GM18867 (cell line): ENCODE data around the gene GPC5.
"Not testable (repeated sequence)": the region's sequence is repeated elsewhere in the genome, so short reads cannot be mapped to it uniquely, and the experiment has no call there.

ENCODE experiments used
- ATAC-seq: cut with Tn5 transposase; IDR thresholded peaks from one replicate; pipeline ENCODE4 v1.9.1; 2021; ENCODE audit warnings: mild to moderate bottlenecking, moderate library complexity; ENCODE audit not compliant: unreplicated experiment

GPC5 gene

DNA sequence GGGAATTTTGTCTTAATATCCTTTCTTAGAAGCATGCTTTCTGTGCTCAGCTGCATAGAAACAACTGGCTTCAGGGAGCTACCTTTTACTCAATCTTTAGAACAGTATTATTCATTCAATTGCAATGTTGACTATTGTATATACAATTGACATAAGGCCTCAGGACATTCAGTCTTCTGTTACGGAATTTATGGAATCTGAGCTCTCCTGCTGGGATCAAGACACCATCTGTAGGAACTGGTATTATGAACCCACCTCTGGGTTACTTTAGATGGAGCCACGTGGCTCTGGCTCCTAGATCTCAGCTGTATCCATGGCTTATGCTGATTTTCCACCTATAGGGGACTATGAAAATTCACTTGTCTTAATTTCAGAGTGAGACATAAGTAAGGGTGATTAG lies 1112.0 kb downstream of the GPC5 start:
- no peak for ATAC-seq

- ATAC-seq: no peak
These were observed 1114.4 kb downstream of the GPC5 start for GRCh38 chr13:92512852-92513251.

DNA sequence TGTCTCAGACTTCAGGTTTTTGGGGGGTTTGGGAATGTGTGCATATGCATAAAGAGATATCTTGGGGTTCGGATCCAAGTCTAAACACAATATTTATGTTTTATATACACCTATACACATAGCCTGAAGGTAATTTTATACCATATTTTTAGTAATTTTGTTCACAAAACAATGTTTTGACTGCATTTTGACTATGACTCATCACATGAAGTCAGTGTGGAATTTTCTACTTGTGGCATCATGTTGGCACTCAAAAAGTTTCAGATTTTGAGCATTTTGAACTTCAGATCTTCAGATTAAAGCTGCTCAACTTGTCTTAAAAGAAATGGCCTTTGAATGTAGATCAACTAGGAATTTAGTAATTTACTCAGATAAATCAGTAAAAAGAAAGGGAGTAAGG lies 1115.3 kb downstream of the GPC5 start:
- no peak for ATAC-seq

DNA sequence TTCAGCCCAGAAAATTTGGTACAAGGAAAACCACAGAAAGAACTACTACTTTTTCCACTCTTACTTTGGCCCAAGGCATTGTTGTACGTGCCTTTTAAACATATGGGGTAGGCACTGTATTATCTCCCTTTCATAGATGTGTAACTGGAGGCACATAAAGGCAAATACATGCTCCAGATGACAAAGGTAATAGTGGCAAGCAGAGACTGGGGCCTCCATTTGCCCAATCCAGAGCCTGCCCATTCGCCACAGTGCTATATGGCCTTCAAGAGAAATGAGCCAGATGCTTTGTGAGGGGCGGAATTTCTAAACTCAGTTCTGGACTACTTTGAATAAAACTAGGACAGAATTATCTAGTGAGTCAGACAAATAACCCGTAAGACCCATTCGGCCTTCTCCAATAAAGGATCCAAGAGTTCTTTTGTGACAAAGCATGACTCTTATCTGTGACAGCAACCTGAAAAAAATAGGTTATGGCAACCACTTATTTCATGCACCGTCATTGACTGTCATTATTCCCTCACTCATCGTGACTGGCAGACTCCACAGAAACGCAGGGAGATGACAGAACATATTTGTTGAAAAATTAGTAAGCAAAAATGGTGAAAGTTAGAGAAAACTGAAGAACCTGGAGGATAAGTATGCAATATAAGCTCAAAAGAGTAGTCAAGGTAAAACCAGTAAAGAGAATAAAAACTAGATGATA lies 1116.2 kb downstream of the GPC5 start:
- ATAC-seq: no peak

DNA sequence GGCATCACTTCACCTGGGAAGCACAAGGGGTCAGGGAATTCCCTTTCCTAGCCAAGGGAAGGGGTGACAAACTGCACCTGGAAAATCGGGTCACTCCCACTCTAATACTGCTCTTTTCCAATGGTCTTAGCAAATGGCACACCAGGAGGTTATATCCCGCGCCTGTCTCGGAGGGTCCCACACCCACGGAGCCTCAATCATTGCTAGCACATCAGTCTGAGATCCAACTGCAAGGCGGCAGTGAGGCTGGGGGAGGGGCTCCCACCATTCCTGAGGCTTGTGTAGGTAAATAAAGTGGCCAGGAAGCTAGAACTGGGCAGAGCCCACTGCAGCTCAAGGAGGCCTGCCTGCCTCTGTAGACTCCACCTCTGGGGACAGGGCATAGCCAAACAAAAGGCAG lies 1118.5 kb downstream of the GPC5 start:
- ATAC-seq: not testable (repeated sequence)

- not testable (repeated sequence) for ATAC-seq
These were observed 1120.2 kb downstream of the GPC5 start for GRCh38 chr13:92518622-92519021.

- ATAC-seq: no peak
These were observed 1131.9 kb downstream of the GPC5 start for GRCh38 chr13:92530364-92530763.

- no peak for ATAC-seq
These were observed 1137.0 kb downstream of the GPC5 start for GRCh38 chr13:92535222-92536006.

GRCh38 chr13:92537471-92537870 lies 1139.0 kb downstream of the GPC5 start:
- ATAC-seq: no peak

GRCh38 chr13:92538164-92538563 lies 1139.7 kb downstream of the GPC5 start:
- ATAC-seq: no peak

DNA sequence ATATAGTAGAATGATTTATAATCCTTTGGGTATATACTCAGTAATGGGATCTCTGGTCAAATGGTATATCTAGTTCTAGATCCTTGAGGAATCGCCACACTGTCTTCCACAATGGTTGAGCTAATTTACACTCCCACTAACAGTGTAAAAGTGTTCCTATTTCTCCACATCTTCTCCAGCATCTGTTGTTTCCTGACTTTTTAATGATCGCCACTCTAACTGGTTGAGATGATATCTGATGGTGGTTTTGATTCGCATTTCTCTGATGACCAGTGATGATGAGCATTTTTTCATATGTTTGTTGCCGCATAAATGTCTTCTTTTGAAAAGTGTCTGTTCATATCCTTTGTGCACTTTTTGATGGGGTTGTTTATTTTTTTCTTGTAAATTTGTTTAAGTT lies 1140.7 kb downstream of the GPC5 start:
- ATAC-seq: not testable (repeated sequence)

DNA sequence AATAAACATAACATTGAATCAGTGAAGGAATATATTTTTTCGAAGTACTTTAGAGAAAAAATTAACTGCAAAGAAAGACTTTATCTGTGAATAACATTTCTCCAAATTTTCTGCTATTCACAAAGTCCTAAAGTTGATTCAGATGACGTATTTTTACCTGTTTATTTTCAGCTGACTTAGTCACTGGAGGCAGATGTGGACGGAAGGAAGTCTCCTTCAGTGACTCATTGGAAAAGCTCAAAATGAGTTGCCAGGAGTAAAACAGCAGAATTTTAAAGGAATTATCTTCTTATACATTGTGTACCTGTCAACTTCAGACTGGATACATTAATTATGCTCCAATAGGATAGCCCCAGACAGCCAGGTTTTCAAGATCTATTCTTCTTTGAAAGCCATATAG lies 1148.8 kb downstream of the GPC5 start:
- no peak for ATAC-seq

DNA sequence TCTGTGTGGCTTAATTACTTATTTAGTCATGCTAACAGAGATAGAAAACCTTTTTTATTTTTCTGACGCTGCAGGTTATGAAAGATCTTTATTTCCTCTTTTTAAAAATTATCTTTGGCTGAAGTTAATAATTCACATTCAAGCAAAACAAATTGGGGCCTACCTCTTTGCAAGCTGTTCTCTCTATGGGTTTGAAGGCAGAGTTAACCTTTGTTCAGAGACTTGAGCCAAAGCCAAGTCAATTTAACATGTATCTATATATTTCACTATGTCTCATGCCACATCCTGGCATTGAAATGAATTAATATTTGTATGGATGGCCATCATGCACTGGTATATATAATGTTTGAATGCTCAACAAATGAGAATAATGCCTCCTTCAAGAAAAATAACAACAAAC lies 1150.9 kb downstream of the GPC5 start:
- ATAC-seq: no peak

- ATAC-seq: no peak
These were observed 1155.2 kb downstream of the GPC5 start for GRCh38 chr13:92553470-92554114.

DNA sequence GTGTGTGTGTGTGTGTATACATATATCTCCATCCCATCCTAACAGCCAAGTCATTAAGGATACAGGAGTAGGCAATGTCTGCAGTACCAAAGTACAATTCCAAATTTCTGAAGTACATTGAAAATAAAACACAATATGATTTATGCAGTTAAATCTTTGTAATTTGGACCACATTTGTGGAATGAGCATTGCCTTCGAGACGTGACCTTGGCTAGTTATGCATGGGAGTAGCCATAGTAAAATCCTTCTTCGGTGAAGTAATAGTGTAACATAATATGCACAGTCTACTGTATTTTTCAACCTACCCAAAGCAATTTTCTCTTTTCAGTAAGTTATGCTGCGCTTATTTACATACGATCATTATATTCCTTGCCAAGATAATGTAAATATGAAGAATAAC lies 1162.5 kb downstream of the GPC5 start:
- no peak for ATAC-seq

GRCh38 chr13:92564942-92565341 lies 1166.5 kb downstream of the GPC5 start:
- no peak for ATAC-seq

- no peak for ATAC-seq
These were observed 1168.3 kb downstream of the GPC5 start for GRCh38 chr13:92566767-92567166.

GRCh38 chr13:92572190-92572589 lies 1173.8 kb downstream of the GPC5 start:
- ATAC-seq: no peak

DNA sequence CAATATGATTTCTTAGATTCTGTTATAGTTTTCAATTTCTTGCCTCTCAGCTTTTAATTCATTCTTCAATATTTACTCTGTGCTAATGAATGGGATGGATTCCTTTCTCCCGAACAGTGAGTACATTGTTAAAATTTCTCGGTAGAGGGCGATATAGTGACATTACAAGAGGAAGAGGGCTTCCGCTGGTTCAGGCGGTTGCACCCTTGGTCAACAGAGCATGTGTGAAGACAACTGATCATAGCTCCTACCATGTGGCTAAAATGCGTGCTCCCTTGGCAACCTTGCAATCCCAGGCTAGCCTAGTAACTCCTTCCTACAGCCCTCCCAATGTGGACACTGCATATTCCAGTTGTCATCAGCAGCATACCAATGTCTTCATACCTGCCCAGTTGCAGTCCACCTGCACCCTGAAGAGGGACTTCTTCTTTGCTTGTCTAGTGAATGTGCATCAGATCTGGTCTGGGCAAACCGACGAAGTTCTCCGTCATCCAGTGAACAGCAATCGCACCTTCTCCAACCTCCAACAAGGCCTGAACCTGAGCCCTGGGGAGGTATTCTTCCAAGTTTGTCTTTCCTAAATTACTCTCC lies 1175.1 kb downstream of the GPC5 start:
- no peak for ATAC-seq

GRCh38 chr13:92574499-92574898 lies 1176.1 kb downstream of the GPC5 start:
- ATAC-seq: no peak

DNA sequence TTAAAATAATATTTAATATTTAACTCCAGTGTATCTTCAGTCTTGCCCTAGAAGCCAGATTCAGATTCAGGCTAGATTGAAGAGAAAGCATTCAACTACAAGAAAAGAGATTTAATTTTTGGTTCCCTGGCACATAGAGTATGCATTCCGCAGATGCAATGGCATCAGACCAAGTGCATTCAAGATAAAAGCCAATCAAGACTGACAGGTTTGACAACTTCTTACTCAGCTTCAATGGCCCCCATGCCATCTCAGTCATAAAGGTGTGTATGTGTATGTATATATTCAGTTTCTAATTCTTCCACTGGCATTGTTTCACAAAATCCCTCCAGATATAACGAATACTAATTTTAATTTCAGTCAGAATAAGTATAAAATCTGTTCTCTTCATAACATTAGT lies 1177.4 kb downstream of the GPC5 start:
- no peak for ATAC-seq

DNA sequence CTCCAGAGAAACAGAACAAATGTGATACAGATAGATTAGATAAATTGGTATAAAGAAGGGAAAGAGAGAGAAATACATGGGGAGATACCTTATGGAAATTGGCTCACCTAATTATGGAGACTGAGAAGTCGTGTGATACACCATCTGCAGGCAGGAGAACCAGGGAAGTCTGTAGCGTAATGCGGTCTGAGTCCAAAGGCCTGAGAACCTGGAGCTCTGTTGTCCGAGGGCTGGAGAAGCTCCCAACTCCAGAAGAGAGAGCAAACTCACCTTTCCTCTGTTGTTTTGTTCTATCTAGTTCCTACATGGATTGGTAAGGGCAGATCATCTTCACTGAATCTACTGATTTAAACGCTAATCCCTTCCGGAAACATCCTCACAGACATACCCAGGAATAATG lies 1179.9 kb downstream of the GPC5 start:
- no peak for ATAC-seq
